Endothelial cell of umbilical vein (primary cell): ENCODE data around the gene C3orf22. TPM values are rescaled to one million over a fixed set of nuclear protein-coding genes. Genes with fewer than 3 reads are reported as not detected.

ENCODE experiments used
- BruUV-seq: library from RNA; stranded (reverse); fragments of 400-500 nt; replicated peaks from 2 replicates; lab custom pipeline; 2021; lab: Mats Ljungman, UMichigan
- CTCF ChIA-PET: fragments of 300-600, 350-600 bp; sonication (Branson Sonifier 250); formaldehyde crosslinking; loops from one replicate; lab custom pipeline; 2021; ENCODE audit warnings: antibody characterized with exemption, inconsistent platforms; lab: Charles Lee
- POLR2A ChIA-PET: fragments of 300-600, 350-600 bp; sonication (Branson Sonifier 250); formaldehyde crosslinking; loops from one replicate; lab custom pipeline; 2021; ENCODE audit warnings: antibody characterized with exemption, inconsistent platforms; lab: Charles Lee
- DNase-seq: peaks from one replicate; pipeline ENCODE4 v3.0.0-alpha.2; 2011; ENCODE audit warnings: low read depth, low spot score
- FAIRE-seq: peaks from 2 replicates; lab custom pipeline; 2011; peaks lifted over from hg19 to GRCh38; lab: Jason Lieb, UNC
- H2AFZ ChIP-seq: 2 replicates; pipeline ENCODE4 v1.6.0; 2012; ENCODE audit warnings: low read depth, low read length, control low read depth, inconsistent platforms
- H3K27ac ChIP-seq: 2 replicates; pipeline ENCODE4 v1.5.1; 2011; ENCODE audit warnings: low read depth, mild to moderate bottlenecking, control low read depth, low read length, moderate library complexity; ENCODE audit not compliant: insufficient read depth
- H3K27me3 ChIP-seq, 2 experiments: 2 replicates each; pipeline versions ENCODE4 v1.6.0 to v1.6.1; 2011; ENCODE audit warnings: low read length in 2 of 2, mixed read lengths in 1 of 2; ENCODE audit not compliant: control insufficient read depth in 2 of 2, insufficient read depth in 2 of 2
- H3K36me3 ChIP-seq, 2 experiments: 2 replicates in 1 of 2; 3 replicates in 1 of 2; pipeline ENCODE4 v1.5.1; 2011; ENCODE audit warnings: low read length in 2 of 2, mild to moderate bottlenecking in 1 of 2, moderate library complexity in 1 of 2; ENCODE audit not compliant: control insufficient read depth in 2 of 2, insufficient read depth in 2 of 2; ENCODE audit errors: extremely low read depth in 1 of 2
- H3K4me1 ChIP-seq: 3 replicates; pipeline ENCODE4 v1.5.1; 2011; ENCODE audit warnings: mild to moderate bottlenecking, low read length; ENCODE audit not compliant: control insufficient read depth, insufficient read depth; ENCODE audit errors: extremely low read depth
- H3K4me2 ChIP-seq: 2 replicates; pipeline ENCODE4 v1.6.1; 2011; ENCODE audit warnings: low read length, control low read depth, mixed read lengths; ENCODE audit not compliant: insufficient read depth
- H3K4me3 ChIP-seq, 3 experiments: fragments of 200-600 bp in 1 of 3; sonication (generic), shearing (Covaris generic) in 1 of 3; replicated peaks in 1 of 3; 2 replicates each; pipeline ENCODE4 v1.5.1; 2011 to 2016; ENCODE audit warnings: control low read depth in 3 of 3, low read length in 3 of 3, mild to moderate bottlenecking in 2 of 3, inconsistent platforms in 1 of 3, low read depth in 1 of 3, moderate library complexity in 1 of 3; ENCODE audit not compliant: insufficient read depth in 1 of 3
- H3K79me2 ChIP-seq: 2 replicates; pipeline ENCODE4 v1.6.0; 2012; ENCODE audit warnings: low read length, inconsistent platforms; ENCODE audit not compliant: control insufficient read depth, insufficient read depth
- H3K9ac ChIP-seq: replicated peaks from 2 replicates; pipeline ENCODE3; 2011; ENCODE audit warnings: low read length, control low read depth; ENCODE audit not compliant: insufficient read depth; ENCODE audit errors: extremely low read depth
- H3K9me1 ChIP-seq: replicated peaks from 3 replicates; pipeline ENCODE4 v1.6.0; 2011; ENCODE audit warnings: mild to moderate bottlenecking, low read length; ENCODE audit not compliant: control insufficient read depth, insufficient read depth; ENCODE audit errors: extremely low read depth
- H3K9me3 ChIP-seq: replicated peaks from 2 replicates; pipeline ENCODE4 v1.5.1; 2012; ENCODE audit warnings: low read length, inconsistent platforms; ENCODE audit not compliant: control insufficient read depth, insufficient read depth
- H4K20me1 ChIP-seq: replicated peaks from 2 replicates; pipeline ENCODE3; 2011; ENCODE audit warnings: mild to moderate bottlenecking, low read length; ENCODE audit not compliant: control insufficient read depth, insufficient read depth; ENCODE audit errors: extremely low read depth
- CTCF ChIP-seq, 2 donors: IDR thresholded peaks; 1 replicate in 1 of 2; 2 replicates in 1 of 2; pipeline ENCODE4 v1.5.1; 2011; ENCODE audit warnings: low read length in 2 of 2, mild to moderate bottlenecking in 2 of 2, moderate library complexity in 2 of 2, control low read depth in 1 of 2, inconsistent platforms in 1 of 2, low read depth in 1 of 2; ENCODE audit not compliant: insufficient read depth in 1 of 2; ENCODE audit errors: extremely low read depth in 1 of 2
- EZH2 ChIP-seq: IDR thresholded peaks from 2 replicates; pipeline ENCODE4 v1.6.1; 2012; ENCODE audit warnings: borderline replicate concordance, low read depth, mild to moderate bottlenecking, moderate library complexity, low read length, inconsistent platforms; ENCODE audit not compliant: severe bottlenecking
- FOS ChIP-seq: IDR thresholded peaks from 2 replicates; pipeline ENCODE4 v1.6.1; 2011; ENCODE audit warnings: mild to moderate bottlenecking, low read length, moderate library complexity, borderline replicate concordance; ENCODE audit not compliant: insufficient read depth
- GATA2 ChIP-seq: IDR thresholded peaks from 2 replicates; pipeline ENCODE4 v1.7.0; 2011; ENCODE audit warnings: low read depth, mild to moderate bottlenecking, moderate library complexity, mixed read lengths, low read length; ENCODE audit not compliant: insufficient read length, insufficient read depth
- JUN ChIP-seq: IDR thresholded peaks from 2 replicates; pipeline ENCODE4 v1.6.1; 2011; ENCODE audit warnings: borderline replicate concordance, low read depth; ENCODE audit not compliant: insufficient read length, insufficient read depth
- MAX ChIP-seq: IDR thresholded peaks from 2 replicates; pipeline ENCODE4 v1.6.1; 2011; ENCODE audit not compliant: insufficient read depth, insufficient read length
- MYC ChIP-seq: IDR thresholded peaks from one replicate; pipeline ENCODE4 v1.6.1; 2011; ENCODE audit warnings: mild to moderate bottlenecking, low read depth, low read length
- POLR2A ChIP-seq: IDR thresholded peaks from 2 replicates; pipeline ENCODE4 v1.6.1; 2012; ENCODE audit warnings: low read depth, mild to moderate bottlenecking, control low read depth, low read length
- POLR2AphosphoS5 ChIP-seq: IDR thresholded peaks from 2 replicates; pipeline ENCODE4 v1.6.1; 2012; ENCODE audit warnings: low read depth, mild to moderate bottlenecking, control low read depth, low read length, moderate library complexity; ENCODE audit not compliant: insufficient read depth
- dilution Hi-C: fragments of 300-500 bp; cut with MboI; formaldehyde crosslinking; loops from one replicate; pipeline ENCODE4 v1.15.0; 2019; ENCODE audit warnings: low sequenced_read_pairs; ENCODE audit not compliant: extremely low pct_ligation_motif_present
- intact Hi-C: fragments of 100-400 bp; cut with micrococcal nuclease; formaldehyde crosslinking; loops from one replicate; pipeline ENCODE4 v1.10.0; 2022
- polyA plus RNA-seq, 4 experiments: library from polyadenylated mRNA; depleted of rRNA in 3 of 4; stranded (reverse) in 3 of 4; unstranded in 1 of 4; fragments of >200 nt; gene quantifications; 2 replicates each; pipeline versions ENCODE4 v1.2.1 to v1.2.3, GENCODE V29; 2011 to 2012; ENCODE audit warnings: missing spikeins in 1 of 4
- total RNA-seq: library from RNA; stranded (reverse); gene quantifications from 2 replicates; pipeline ENCODE4 v1.2.3, GENCODE V29; 2021

C3orf22 gene
- total and polyA plus RNA-seq, 2 donors (not counting 3 experiments of a cell fraction or from before 2014, with no cell fraction given), result not detected

- Histone ChIP-seq H3K9me3 (no peaks in the 10 kb centered on the region), H2AFZ (no peak overlapping the region), H3K4me3 (no peak overlapping the region), H3K9ac (no peak overlapping the region), H3K27ac (no peak overlapping the region), H3K27me3 (peaks cover 0 to 6% of the 10 kb centered on the region in 2 experiments), H4K20me1 (no peaks in the 10 kb centered on the region), H3K9me1 (no peaks in the 10 kb centered on the region), H3K36me3 (no peaks in the 10 kb centered on the region), H3K4me1 (no peaks in the 10 kb centered on the region), H3K4me2 (no peak overlapping the region), H3K79me2 (no peaks in the 10 kb centered on the region)
- CTCF ChIA-PET, result interaction anchor here (1.3 kb wide), 1 partner anchor 13 kb away, joined by 5 read pairs; no protein-coding TSS in a partner anchor
- FAIRE-seq (no peak), DNase-seq (no peak)
- BruUV-seq, result no TSS peak
- TF ChIP-seq GATA2, result no peak
- no peak for TF ChIP-seq MAX
- TF ChIP-seq CTCF (IDR thresholded peaks at IDR 0.05; ENCODE audit: extremely low read depth in 1 of 2, insufficient read depth in 1 of 2, low read depth in 1 of 2, low read length in 2 of 2), result no peak
- no peak for TF ChIP-seq EZH2
- dilution Hi-C loops, result no loop called here
- intact Hi-C loops, result no loop called here
- POLR2A ChIA-PET, result no interaction called here
Measured at GRCh38 chr3:126573492-126574117, 14.9 kb upstream of the C3orf22 start.

GRCh38 chr3:126571078-126571477, 12.3 kb upstream of the C3orf22 start:
- Histone ChIP-seq H3K4me1 (no peaks in the 10 kb centered on the region), H3K27me3 (peaks cover 0 to 13% of the 10 kb centered on the region in 2 experiments), H3K4me2 (no peak overlapping the region), H2AFZ (no peak overlapping the region), H4K20me1 (no peaks in the 10 kb centered on the region), H3K36me3 (no peaks in the 10 kb centered on the region), H3K9me1 (no peaks in the 10 kb centered on the region), H3K9me3 (no peaks in the 10 kb centered on the region), H3K79me2 (no peaks in the 10 kb centered on the region), H3K9ac (no peak overlapping the region), H3K27ac (no peak overlapping the region), H3K4me3 (no peak overlapping the region)
- DNase-seq, result no peak
- dilution Hi-C loops (no loop called here), intact Hi-C loops (no loop called here)
- TF ChIP-seq MAX (no peak), CTCF (IDR thresholded peaks at IDR 0.05; ENCODE audit: extremely low read depth in 1 of 2, insufficient read depth in 1 of 2, low read depth in 1 of 2, low read length in 2 of 2) (no peak), EZH2 (no peak), JUN (no peak), GATA2 (no peak), POLR2AphosphoS5 (no peak), POLR2A (no peak), FOS (no peak), MYC (no peak)
- FAIRE-seq, result no peak
- ChIA-PET POLR2A (no interaction called here), CTCF (no interaction called here)
- no TSS peak for BruUV-seq
